Measurements from ENCODE around the gene TGFA. TPM values are rescaled to one million over a fixed set of nuclear protein-coding genes. Genes with fewer than 3 reads are reported as not detected.
A peak's percentile ranks its signal among the peaks of the same experiment; 100 is the strongest.

The TGFA gene
- total RNA-seq, 1 donor from 2014 or later, result 1.4 TPM

GRCh38 chr2:70569559-70569958 is 15.9 kb upstream of the TGFA start:
- no peak overlapping the region for H3K27ac Mint-ChIP-seq (ENCODE audit: unreplicated experiment)
- H3K27me3 Mint-ChIP-seq (ENCODE audit: low read depth), result no peaks in the 10 kb centered on the region
- H3K36me3 Mint-ChIP-seq (ENCODE audit: low read depth), result no peaks in the 10 kb centered on the region
- H3K4me3 Mint-ChIP-seq, result no peak overlapping the region
- H3K9me3 Mint-ChIP-seq, result peaks cover 2% of the 10 kb centered on the region
- peaks cover 42% of the 10 kb centered on the region for H3K4me1 Mint-ChIP-seq
- TF ChIP-seq CTCF (conservative IDR thresholded peaks at IDR 0.05), result no peak
- DNase-seq (ENCODE audit: low read depth, low spot score), result no peak

- no peak for DNase-seq (ENCODE audit: low read depth, low spot score)
- Mint-ChIP-seq H3K27ac (ENCODE audit: unreplicated experiment) (peak overlapping the region; percentile 17), H3K4me3 (no peak overlapping the region), H3K9me3 (peaks cover 2% of the 10 kb centered on the region), H3K27me3 (ENCODE audit: low read depth) (no peaks in the 10 kb centered on the region), H3K4me1 (peaks cover 49% of the 10 kb centered on the region), H3K36me3 (ENCODE audit: low read depth) (no peaks in the 10 kb centered on the region)
- no peak for TF ChIP-seq CTCF (conservative IDR thresholded peaks at IDR 0.05)
These were observed 13.3 kb upstream of the TGFA start for GRCh38 chr2:70566906-70567305.

GRCh38 chr2:70566464-70566863 is 12.8 kb upstream of the TGFA start:
- no peak for DNase-seq (ENCODE audit: low read depth, low spot score)
- Mint-ChIP-seq H3K36me3 (ENCODE audit: low read depth) (no peaks in the 10 kb centered on the region), H3K27ac (ENCODE audit: unreplicated experiment) (no peak overlapping the region), H3K4me3 (no peak overlapping the region), H3K9me3 (peaks cover 2% of the 10 kb centered on the region), H3K4me1 (peaks cover 53% of the 10 kb centered on the region), H3K27me3 (ENCODE audit: low read depth) (no peaks in the 10 kb centered on the region)
- no peak for TF ChIP-seq CTCF (conservative IDR thresholded peaks at IDR 0.05)

- Mint-ChIP-seq H3K36me3 (ENCODE audit: low read depth) (no peaks in the 10 kb centered on the region), H3K4me3 (peak overlapping the region; percentile 39), H3K9me3 (peaks cover 2% of the 10 kb centered on the region), H3K27ac (ENCODE audit: unreplicated experiment) (peak overlapping the region; percentile 97), H3K4me1 (peaks cover 52% of the 10 kb centered on the region), H3K27me3 (ENCODE audit: low read depth) (no peaks in the 10 kb centered on the region)
- TF ChIP-seq CTCF (conservative IDR thresholded peaks at IDR 0.05), result no peak
- peak; percentile 48 for DNase-seq (ENCODE audit: low read depth, low spot score)
These were observed 11.6 kb upstream of the TGFA start for GRCh38 chr2:70565039-70565731.

GRCh38 chr2:70561893-70562292 is 8.3 kb upstream of the TGFA start:
- no peak overlapping the region for H3K27ac Mint-ChIP-seq (ENCODE audit: unreplicated experiment)
- peaks cover 58% of the 10 kb centered on the region for H3K4me1 Mint-ChIP-seq
- no peak for TF ChIP-seq CTCF (conservative IDR thresholded peaks at IDR 0.05)
- no peaks in the 10 kb centered on the region for H3K36me3 Mint-ChIP-seq (ENCODE audit: low read depth)
- peaks cover 14% of the 10 kb centered on the region for H3K27me3 Mint-ChIP-seq (ENCODE audit: low read depth)
- H3K4me3 Mint-ChIP-seq, result no peak overlapping the region
- H3K9me3 Mint-ChIP-seq, result no peaks in the 10 kb centered on the region
- DNase-seq (ENCODE audit: low read depth, low spot score), result no peak

All from neural crest cell (in vitro differentiated cells).